Ovary (tissue), 3 donors: ENCODE data around the gene MRAS.

Source experiments
- POLR2A ChIP-seq: fragments of 450-650 bp; IDR thresholded peaks from one replicate; pipeline ENCODE4 v1.6.1; 2017; ENCODE audit warnings: antibody characterized with exemption, mild to moderate bottlenecking, moderate library complexity
- TF ChIP-seq, protein P1 (sequence below), 3 donors: fragments of 450-650 bp in 2 of 3; fragments of 200-600 bp in 1 of 3; IDR thresholded peaks; one replicate each; pipeline versions ENCODE4 v1.5.1 to v1.8.0; 2016 to 2022; ENCODE audit warnings: antibody characterized with exemption in 3 of 3, mild to moderate bottlenecking in 1 of 3
- donor health status: DM: no; HTN: no; CAD: no.

DNA sequence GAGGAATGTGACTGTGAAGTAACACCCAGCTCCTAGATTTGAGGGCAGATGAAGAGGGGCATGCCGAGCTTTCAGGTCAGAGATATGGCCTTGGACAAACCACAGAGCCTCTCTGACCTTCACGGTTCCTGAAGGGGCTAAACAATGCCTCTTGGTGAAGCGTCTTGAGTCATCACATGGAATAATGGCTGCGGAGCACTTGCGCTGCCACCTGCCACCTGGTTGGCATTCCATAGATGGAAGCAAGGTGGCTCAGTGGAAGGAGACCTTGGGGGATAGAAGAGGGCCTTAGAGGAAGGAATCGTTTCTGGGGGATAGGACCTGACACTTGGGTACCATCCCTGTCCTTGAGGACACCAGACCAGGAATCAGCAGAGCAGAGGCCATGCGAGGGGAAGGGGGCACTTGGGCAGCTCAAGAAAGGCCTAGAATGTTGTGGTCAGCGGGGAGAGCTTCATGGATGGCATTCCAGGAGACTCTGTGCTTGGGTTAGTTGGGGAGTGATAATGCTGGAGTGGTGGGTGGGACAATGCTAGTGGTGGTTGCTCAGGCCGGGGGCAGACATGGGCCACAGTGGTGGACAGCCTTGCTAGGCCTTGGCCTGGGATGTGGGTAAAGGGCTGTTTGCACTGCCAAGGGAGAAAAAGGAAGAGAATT lies 12.6 kb downstream of the MRAS start:
- TF ChIP-seq, protein P1, sequence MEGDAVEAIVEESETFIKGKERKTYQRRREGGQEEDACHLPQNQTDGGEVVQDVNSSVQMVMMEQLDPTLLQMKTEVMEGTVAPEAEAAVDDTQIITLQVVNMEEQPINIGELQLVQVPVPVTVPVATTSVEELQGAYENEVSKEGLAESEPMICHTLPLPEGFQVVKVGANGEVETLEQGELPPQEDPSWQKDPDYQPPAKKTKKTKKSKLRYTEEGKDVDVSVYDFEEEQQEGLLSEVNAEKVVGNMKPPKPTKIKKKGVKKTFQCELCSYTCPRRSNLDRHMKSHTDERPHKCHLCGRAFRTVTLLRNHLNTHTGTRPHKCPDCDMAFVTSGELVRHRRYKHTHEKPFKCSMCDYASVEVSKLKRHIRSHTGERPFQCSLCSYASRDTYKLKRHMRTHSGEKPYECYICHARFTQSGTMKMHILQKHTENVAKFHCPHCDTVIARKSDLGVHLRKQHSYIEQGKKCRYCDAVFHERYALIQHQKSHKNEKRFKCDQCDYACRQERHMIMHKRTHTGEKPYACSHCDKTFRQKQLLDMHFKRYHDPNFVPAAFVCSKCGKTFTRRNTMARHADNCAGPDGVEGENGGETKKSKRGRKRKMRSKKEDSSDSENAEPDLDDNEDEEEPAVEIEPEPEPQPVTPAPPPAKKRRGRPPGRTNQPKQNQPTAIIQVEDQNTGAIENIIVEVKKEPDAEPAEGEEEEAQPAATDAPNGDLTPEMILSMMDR (IDR thresholded peaks at IDR 0.05) = no peak
- TF ChIP-seq POLR2A = no peak
